Testis (tissue), 5 donors: ENCODE results near the gene DSP. TPM values are rescaled to one million over a fixed set of nuclear protein-coding genes. Genes with fewer than 3 reads are reported as not detected.

Experiments
- DNase-seq: peaks from one replicate; pipeline ENCODE4 v3.0.0-alpha.2; 2019
- H3K27ac ChIP-seq, 2 donors: fragments of 200-600 bp; sonication (generic); one replicate each; pipeline ENCODE4 v1.5.1; 2019
- H3K27me3 ChIP-seq: fragments of 200-600 bp; sonication (generic); one replicate; pipeline ENCODE4 v1.5.1; 2019
- H3K36me3 ChIP-seq: fragments of 200-600 bp; sonication (generic); one replicate; pipeline ENCODE4 v1.5.1; 2017; ENCODE audit warnings: low read depth; ENCODE audit errors: missing control alignments
- H3K4me1 ChIP-seq: fragments of 200-600 bp; sonication (generic); one replicate; pipeline ENCODE4 v1.5.1; 2019
- H3K4me3 ChIP-seq, 2 donors: fragments of 200-600 bp; sonication (generic); one replicate each; pipeline ENCODE4 v1.5.1; 2017 to 2019
- H3K9me3 ChIP-seq: fragments of 200-600 bp; sonication (generic); one replicate; pipeline ENCODE4 v1.5.1; 2017
- POLR2A ChIP-seq: fragments of 450-650 bp; IDR thresholded peaks from one replicate; pipeline ENCODE4 v1.6.1; 2017; ENCODE audit warnings: antibody characterized with exemption, mild to moderate bottlenecking, moderate library complexity
- WGBS, 2 donors: methylation state at CpG; one replicate each; pipeline ENCODE4 v1.1.5; 2018; 5-methylcytosine and 5-hydroxymethylcytosine counted together
- intact Hi-C: fragments of 100-400 bp; cut with DNase I; formaldehyde crosslinking; loops from one replicate; pipeline ENCODE4 v1.15.1; 2023; ENCODE audit warnings: low total_unique reads
- long read RNA-seq, 2 donors: transcript quantifications; one replicate each; lab custom pipeline, GENCODE V29; 2026
- polyA plus RNA-seq: library from polyadenylated mRNA; stranded (reverse); fragments of 350-450 nt; fragmentation: Illumina TruSeq; extraction: RNeasy Lipid Tissue Mini Kit (QIAGEN cat#74804); gene quantifications from one replicate; pipeline ENCODE4 v1.2.3, GENCODE V29; 2014; ENCODE audit warnings: low read depth, low replicate concordance; ENCODE audit not compliant: insufficient read depth
- total RNA-seq, 2 donors: library from RNA; depleted of rRNA; stranded (reverse); fragments of >200 nt; gene quantifications; one replicate each; pipeline ENCODE4 v1.2.3, GENCODE V29; 2016
- TF ChIP-seq, protein P1 (sequence below), 3 experiments: fragments of 450-650 bp in 2 of 3; fragments of 200-600 bp in 1 of 3; sonication (generic) in 1 of 3; IDR thresholded peaks; one replicate each; pipeline ENCODE4 v1.5.1; 2016 to 2019; ENCODE audit warnings: antibody characterized with exemption in 3 of 3, mild to moderate bottlenecking in 2 of 3, moderate library complexity in 1 of 3

Gene DSP, protein sequence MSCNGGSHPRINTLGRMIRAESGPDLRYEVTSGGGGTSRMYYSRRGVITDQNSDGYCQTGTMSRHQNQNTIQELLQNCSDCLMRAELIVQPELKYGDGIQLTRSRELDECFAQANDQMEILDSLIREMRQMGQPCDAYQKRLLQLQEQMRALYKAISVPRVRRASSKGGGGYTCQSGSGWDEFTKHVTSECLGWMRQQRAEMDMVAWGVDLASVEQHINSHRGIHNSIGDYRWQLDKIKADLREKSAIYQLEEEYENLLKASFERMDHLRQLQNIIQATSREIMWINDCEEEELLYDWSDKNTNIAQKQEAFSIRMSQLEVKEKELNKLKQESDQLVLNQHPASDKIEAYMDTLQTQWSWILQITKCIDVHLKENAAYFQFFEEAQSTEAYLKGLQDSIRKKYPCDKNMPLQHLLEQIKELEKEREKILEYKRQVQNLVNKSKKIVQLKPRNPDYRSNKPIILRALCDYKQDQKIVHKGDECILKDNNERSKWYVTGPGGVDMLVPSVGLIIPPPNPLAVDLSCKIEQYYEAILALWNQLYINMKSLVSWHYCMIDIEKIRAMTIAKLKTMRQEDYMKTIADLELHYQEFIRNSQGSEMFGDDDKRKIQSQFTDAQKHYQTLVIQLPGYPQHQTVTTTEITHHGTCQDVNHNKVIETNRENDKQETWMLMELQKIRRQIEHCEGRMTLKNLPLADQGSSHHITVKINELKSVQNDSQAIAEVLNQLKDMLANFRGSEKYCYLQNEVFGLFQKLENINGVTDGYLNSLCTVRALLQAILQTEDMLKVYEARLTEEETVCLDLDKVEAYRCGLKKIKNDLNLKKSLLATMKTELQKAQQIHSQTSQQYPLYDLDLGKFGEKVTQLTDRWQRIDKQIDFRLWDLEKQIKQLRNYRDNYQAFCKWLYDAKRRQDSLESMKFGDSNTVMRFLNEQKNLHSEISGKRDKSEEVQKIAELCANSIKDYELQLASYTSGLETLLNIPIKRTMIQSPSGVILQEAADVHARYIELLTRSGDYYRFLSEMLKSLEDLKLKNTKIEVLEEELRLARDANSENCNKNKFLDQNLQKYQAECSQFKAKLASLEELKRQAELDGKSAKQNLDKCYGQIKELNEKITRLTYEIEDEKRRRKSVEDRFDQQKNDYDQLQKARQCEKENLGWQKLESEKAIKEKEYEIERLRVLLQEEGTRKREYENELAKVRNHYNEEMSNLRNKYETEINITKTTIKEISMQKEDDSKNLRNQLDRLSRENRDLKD (N-terminal part only)
- total RNA-seq = 1 to 10 TPM; 3.6 to 4.1 TPM
- 4.5 TPM for polyA plus RNA-seq
- long read RNA-seq, donor 1, full-length matches to known transcripts = 1 of 9 reads
- long read RNA-seq, donor 1, partial matches to known transcripts = 8 of 9 reads
- long read RNA-seq, donor 1, other reads (novel, unspliced or antisense) = 0 of 9 reads
- long read RNA-seq, donor 2, partial matches to known transcripts = 8 of 8 reads
- long read RNA-seq, donor 2, other reads (novel, unspliced or antisense) = 0 of 8 reads

DNA sequence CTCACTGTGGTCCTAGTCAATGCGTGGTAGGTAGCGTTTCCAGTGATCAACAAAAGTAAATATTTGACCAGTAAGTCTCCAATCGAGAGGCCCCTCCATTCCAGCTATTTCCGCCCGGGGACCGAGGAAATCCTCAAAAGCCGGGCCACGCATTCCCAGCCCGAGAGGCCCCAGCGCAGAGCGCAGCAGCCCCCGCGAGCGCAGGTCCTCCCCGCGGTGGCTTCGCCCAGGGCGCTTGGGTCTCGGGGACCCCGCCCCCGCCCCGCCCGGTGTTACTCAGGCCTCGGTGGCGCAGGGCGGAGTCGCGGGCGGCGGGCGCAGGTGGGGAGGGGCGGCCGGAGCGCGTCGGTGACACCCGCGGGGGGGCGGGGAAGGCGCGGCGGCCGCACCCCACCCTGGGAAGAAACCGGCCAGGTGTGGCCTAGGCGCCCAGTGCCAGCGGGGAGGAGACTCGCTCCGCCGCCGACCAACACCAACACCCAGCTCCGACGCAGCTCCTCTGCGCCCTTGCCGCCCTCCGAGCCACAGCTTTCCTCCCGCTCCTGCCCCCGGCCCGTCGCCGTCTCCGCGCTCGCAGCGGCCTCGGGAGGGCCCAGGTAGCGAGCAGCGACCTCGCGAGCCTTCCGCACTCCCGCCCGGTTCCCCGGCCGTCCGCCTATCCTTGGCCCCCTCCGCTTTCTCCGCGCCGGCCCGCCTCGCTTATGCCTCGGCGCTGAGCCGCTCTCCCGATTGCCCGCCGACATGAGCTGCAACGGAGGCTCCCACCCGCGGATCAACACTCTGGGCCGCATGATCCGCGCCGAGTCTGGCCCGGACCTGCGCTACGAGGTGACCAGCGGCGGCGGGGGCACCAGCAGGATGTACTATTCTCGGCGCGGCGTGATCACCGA, at the start of gene DSP:
TSS of gene DSP (plus strand) at position 497 of the 890 bp plus-strand sequence. CDS start at position 742, 245 bp downstream.
- Histone ChIP-seq H3K36me3 (no peaks in the 10 kb centered on the region), H3K9me3 (no peaks in the 10 kb centered on the region), H3K27me3 (no peaks in the 10 kb centered on the region), H3K4me3 (peak within 1 kb of the TSS; percentile 49 to 57), H3K27ac (peak within 1 kb of the TSS in 1 of 2 donors; percentile 56), H3K4me1 (peaks cover 6% of the 10 kb centered on the region)
- WGBS, 2 donors = 2 to 3% methylated on average over 19 to 79 of the region's 105 CpGs
- intact Hi-C loops = no loop called here
- DNase-seq = peak; percentile 41
- TF ChIP-seq, protein P1, sequence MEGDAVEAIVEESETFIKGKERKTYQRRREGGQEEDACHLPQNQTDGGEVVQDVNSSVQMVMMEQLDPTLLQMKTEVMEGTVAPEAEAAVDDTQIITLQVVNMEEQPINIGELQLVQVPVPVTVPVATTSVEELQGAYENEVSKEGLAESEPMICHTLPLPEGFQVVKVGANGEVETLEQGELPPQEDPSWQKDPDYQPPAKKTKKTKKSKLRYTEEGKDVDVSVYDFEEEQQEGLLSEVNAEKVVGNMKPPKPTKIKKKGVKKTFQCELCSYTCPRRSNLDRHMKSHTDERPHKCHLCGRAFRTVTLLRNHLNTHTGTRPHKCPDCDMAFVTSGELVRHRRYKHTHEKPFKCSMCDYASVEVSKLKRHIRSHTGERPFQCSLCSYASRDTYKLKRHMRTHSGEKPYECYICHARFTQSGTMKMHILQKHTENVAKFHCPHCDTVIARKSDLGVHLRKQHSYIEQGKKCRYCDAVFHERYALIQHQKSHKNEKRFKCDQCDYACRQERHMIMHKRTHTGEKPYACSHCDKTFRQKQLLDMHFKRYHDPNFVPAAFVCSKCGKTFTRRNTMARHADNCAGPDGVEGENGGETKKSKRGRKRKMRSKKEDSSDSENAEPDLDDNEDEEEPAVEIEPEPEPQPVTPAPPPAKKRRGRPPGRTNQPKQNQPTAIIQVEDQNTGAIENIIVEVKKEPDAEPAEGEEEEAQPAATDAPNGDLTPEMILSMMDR (IDR thresholded peaks at IDR 0.05) = no peak
- no peak for TF ChIP-seq POLR2A

DNA sequence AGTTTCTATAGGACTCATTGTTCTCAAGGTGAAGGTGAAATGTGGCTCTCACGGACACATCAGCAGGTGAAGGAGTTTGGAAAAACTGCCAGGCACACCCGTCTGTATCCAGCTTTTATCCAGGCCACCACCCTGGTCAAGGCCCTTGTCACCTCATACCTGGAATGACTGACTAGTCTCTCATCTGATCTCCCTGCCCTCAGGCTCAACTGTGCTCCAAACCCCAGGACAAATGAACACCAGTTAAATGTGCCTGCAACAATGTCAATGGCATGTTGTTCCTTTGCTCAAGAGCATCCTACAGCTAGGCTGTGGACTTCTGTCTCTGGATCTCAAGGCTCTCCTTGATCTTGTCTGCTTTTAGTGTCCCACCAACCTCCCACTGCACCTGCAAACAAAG, 47.6 kb upstream of the DSP start:
- no peaks in the 10 kb centered on the region for H3K27me3 ChIP-seq
- no peak for DNase-seq
- intact Hi-C loops = no loop called here
- WGBS, 2 donors = 76 to 88% methylated on average over 2 of the region's 2 CpGs
- no peaks in the 10 kb centered on the region for H3K4me1 ChIP-seq
- no peaks in the 10 kb centered on the region for H3K9me3 ChIP-seq
- no peaks in the 10 kb centered on the region for H3K36me3 ChIP-seq
- TF ChIP-seq POLR2A = no peak
- TF ChIP-seq, protein P1 (IDR thresholded peaks at IDR 0.05) = no peak
- H3K4me3 ChIP-seq = no peak overlapping the region
- H3K27ac ChIP-seq = no peak overlapping the region

DNA sequence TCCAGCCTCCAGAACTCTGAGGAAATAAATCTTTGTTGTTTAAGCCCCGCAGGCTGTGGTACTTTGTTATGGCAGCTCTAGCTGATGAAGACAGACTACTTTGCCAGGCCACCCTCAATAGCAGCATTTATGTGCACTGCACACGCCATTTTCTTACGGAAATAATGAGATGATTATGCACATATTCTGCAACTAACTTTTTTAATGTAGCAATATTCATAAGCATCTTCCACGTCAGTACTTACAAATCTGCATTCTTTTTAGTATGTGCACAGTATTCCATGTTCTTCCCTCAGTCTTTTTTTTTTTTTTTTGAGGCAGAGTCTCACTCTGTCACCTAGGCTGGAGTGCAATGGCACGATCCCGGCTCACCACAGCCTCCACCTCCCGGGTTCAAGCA, 46.8 kb upstream of the DSP start:
- no peak overlapping the region for H3K4me3 ChIP-seq
- no peak for DNase-seq

More for the DNA sequence above, 46.8 kb upstream of the DSP start:
- Histone ChIP-seq H3K36me3 (no peaks in the 10 kb centered on the region), H3K27me3 (no peaks in the 10 kb centered on the region), H3K4me1 (no peaks in the 10 kb centered on the region), H3K27ac (no peak overlapping the region), H3K9me3 (no peaks in the 10 kb centered on the region)
- WGBS, 2 donors = 84 to 93% methylated on average over 7 of the region's 7 CpGs
- intact Hi-C loops = no loop called here
- TF ChIP-seq, protein P1 (IDR thresholded peaks at IDR 0.05) = no peak
- no peak for TF ChIP-seq POLR2A
